IMR-90 (cell line): ENCODE results near the gene INTS3. TPM values are rescaled to one million over a fixed set of nuclear protein-coding genes. Genes with fewer than 3 reads are reported as not detected.

Experiments used
- ATAC-seq: fragments of 200-7000 bp; cut with Tn5 transposase; 2 replicates; pipeline ENCODE4 v1.9.1; 2020; ENCODE audit warnings: low read depth, mild to moderate bottlenecking, moderate library complexity
- BruUV-seq: library from RNA; stranded (reverse); fragments of 400-500 nt; replicated peaks from 2 replicates; lab custom pipeline; 2021; lab: Mats Ljungman, UMichigan
- CTCF ChIA-PET: fragments of 300-600 bp; formaldehyde crosslinking; extraction: SDS; loops from one replicate; lab custom pipeline; 2021; ENCODE audit warnings: antibody characterized with exemption; lab: Yijun Ruan, JAX
- POLR2A ChIA-PET: fragments of 300-600 bp; sonication (Branson Sonifier 250); formaldehyde crosslinking; loops from one replicate; lab custom pipeline; 2022; ENCODE audit warnings: antibody characterized with exemption; ENCODE audit not compliant: unreplicated experiment; lab: Charles Lee
- DNase-seq: peaks from one replicate; pipeline ENCODE4 v3.0.0; 2013
- H2AFZ ChIP-seq: replicated peaks from 2 replicates; pipeline ENCODE3; 2013; ENCODE audit warnings: low read length, mild to moderate bottlenecking; ENCODE audit not compliant: poor library complexity
- H2AK5ac ChIP-seq: 2 replicates; pipeline ENCODE4 v1.6.1; 2013; ENCODE audit warnings: low read depth, low read length, inconsistent platforms
- H2AK9ac ChIP-seq: replicated peaks from 2 replicates; pipeline ENCODE3; 2013; ENCODE audit warnings: mild to moderate bottlenecking, low read depth, low read length, moderate library complexity; ENCODE audit not compliant: poor library complexity
- H2BK120ac ChIP-seq: 2 replicates; pipeline ENCODE4 v1.6.1; 2013; ENCODE audit warnings: low read depth, low read length, inconsistent platforms
- H2BK15ac ChIP-seq: 3 replicates; pipeline ENCODE4 v1.6.1; 2013; ENCODE audit warnings: low read depth, low read length, inconsistent platforms
- H2BK20ac ChIP-seq: 2 replicates; pipeline ENCODE4 v1.6.1; 2013; ENCODE audit warnings: low read depth, mild to moderate bottlenecking, inconsistent platforms, low read length, moderate library complexity
- H2BK5ac ChIP-seq: 2 replicates; pipeline ENCODE4 v1.6.1; 2013; ENCODE audit warnings: mild to moderate bottlenecking, low read depth, low read length, inconsistent platforms; ENCODE audit not compliant: poor library complexity, severe bottlenecking
- H3K14ac ChIP-seq: replicated peaks from 2 replicates; pipeline ENCODE4 v1.6.1; 2013; ENCODE audit warnings: low read depth, low read length, inconsistent platforms
- H3K18ac ChIP-seq: 2 replicates; pipeline ENCODE4 v1.6.1; 2013; ENCODE audit warnings: low read depth, low read length, control low read depth
- H3K23ac ChIP-seq: 2 replicates; pipeline ENCODE4 v1.6.1; 2013; ENCODE audit warnings: low read depth, low read length, inconsistent platforms
- H3K27ac ChIP-seq: 2 replicates; pipeline ENCODE4 v1.5.1; 2013; ENCODE audit warnings: mild to moderate bottlenecking, control low read depth, low read length; ENCODE audit not compliant: insufficient read depth
- H3K27me3 ChIP-seq: 2 replicates; pipeline ENCODE4 v1.6.1; 2013; ENCODE audit warnings: low read length; ENCODE audit not compliant: control insufficient read depth, insufficient read depth
- H3K36me3 ChIP-seq: 2 replicates; pipeline ENCODE4 v1.6.1; 2013; ENCODE audit warnings: low read length, mixed read lengths; ENCODE audit not compliant: control insufficient read depth, insufficient read depth
- H3K4ac ChIP-seq: 2 replicates; pipeline ENCODE4 v1.6.1; 2013; ENCODE audit warnings: low read depth, low read length, inconsistent platforms
- H3K4me1 ChIP-seq: 2 replicates; pipeline ENCODE4 v1.6.1; 2013; ENCODE audit warnings: low read length, mixed read lengths; ENCODE audit not compliant: control insufficient read depth, insufficient read depth
- H3K4me2 ChIP-seq: 2 replicates; pipeline ENCODE4 v1.6.1; 2013; ENCODE audit warnings: low read depth, mild to moderate bottlenecking, control low read depth, low read length, moderate library complexity
- H3K4me3 ChIP-seq: 2 replicates; pipeline ENCODE4 v1.5.1; 2013; ENCODE audit warnings: low read depth, mild to moderate bottlenecking, control low read depth, low read length, moderate library complexity; ENCODE audit not compliant: insufficient read depth
- H3K56ac ChIP-seq: 2 replicates; pipeline ENCODE4 v1.6.1; 2013; ENCODE audit warnings: low read length, inconsistent platforms; ENCODE audit not compliant: insufficient read depth; ENCODE audit errors: extremely low read depth
- H3K79me1 ChIP-seq, 2 experiments: 2 replicates each; pipeline ENCODE4 v1.6.1; 2013; ENCODE audit warnings: low read length in 2 of 2, inconsistent platforms in 1 of 2, low read depth in 1 of 2
- H3K9ac ChIP-seq: 2 replicates; pipeline ENCODE4 v1.6.1; 2013; ENCODE audit warnings: low read depth, low read length, control low read depth
- H3K9me1 ChIP-seq: 2 replicates; pipeline ENCODE4 v1.6.1; 2013; ENCODE audit warnings: low read length, inconsistent platforms; ENCODE audit not compliant: insufficient read depth
- H3K9me3 ChIP-seq: 2 replicates; pipeline ENCODE4 v1.6.1; 2013; ENCODE audit warnings: low read length; ENCODE audit not compliant: control insufficient read depth, insufficient read depth
- H4K20me1 ChIP-seq: 2 replicates; pipeline ENCODE4 v1.6.1; 2013; ENCODE audit warnings: low read length, inconsistent platforms; ENCODE audit not compliant: insufficient read depth
- H4K5ac ChIP-seq: 2 replicates; pipeline ENCODE4 v1.6.1; 2013; ENCODE audit warnings: mild to moderate bottlenecking, low read depth, low read length, control low read depth
- H4K8ac ChIP-seq, 2 experiments: 2 replicates each; pipeline ENCODE4 v1.6.1; 2013; ENCODE audit warnings: low read depth in 2 of 2, low read length in 2 of 2, control low read depth in 1 of 2, inconsistent platforms in 1 of 2
- H4K91ac ChIP-seq: 2 replicates; pipeline ENCODE4 v1.6.1; 2013; ENCODE audit warnings: low read depth, low read length, inconsistent platforms; ENCODE audit not compliant: insufficient read depth
- RCOR1 ChIP-seq: IDR thresholded peaks from 2 replicates; pipeline ENCODE4 v1.6.1; 2012; ENCODE audit warnings: mild to moderate bottlenecking, low read length, improper control_type of control experiment; ENCODE audit not compliant: insufficient replicate concordance
- RFX5 ChIP-seq: IDR thresholded peaks from 2 replicates; pipeline ENCODE4 v1.8.0; 2012; ENCODE audit warnings: low read depth, mild to moderate bottlenecking, low read length, moderate library complexity
- WGBS, 2 experiments: methylation state at CpG; one replicate each; pipeline versions ENCODE4 v1.1.5 to v1.1.7; 2013; ENCODE audit warnings: missing lambda C conversion rate in 2 of 2; ENCODE audit not compliant: insufficient read length in 1 of 2; ENCODE audit errors: extremely low coverage in 2 of 2; 5-methylcytosine and 5-hydroxymethylcytosine counted together
- dilution Hi-C: fragments of 300-500 bp; cut with HindIII; formaldehyde crosslinking; loops from one replicate; pipeline ENCODE4 v1.14.3; 2018; ENCODE audit warnings: low sequenced_read_pairs; ENCODE audit not compliant: unreplicated experiment
- in situ Hi-C: fragments of 300-500 bp; cut with MboI; formaldehyde crosslinking; loops from 3 replicates; pipeline ENCODE4 v1.14.3; 2019; ENCODE audit warnings: low sequenced_read_pairs, inconsistent platforms, mixed read lengths
- intact Hi-C: fragments of 100-400 bp; cut with micrococcal nuclease; formaldehyde crosslinking; loops from 2 replicates; pipeline ENCODE4 v1.10.0; 2022
- polyA plus RNA-seq, 3 experiments: library from polyadenylated mRNA; depleted of rRNA; stranded (reverse); fragments of >200 nt; gene quantifications; 2 replicates each; pipeline ENCODE4 v1.2.3, GENCODE V29; 2012; ENCODE audit warnings: low replicate concordance in 1 of 3
- total RNA-seq: library from RNA; depleted of rRNA; stranded (reverse); fragments of >200 nt; gene quantifications from 2 replicates; pipeline ENCODE4 v1.2.3, GENCODE V29; 2012

The INTS3 gene
- total and polyA plus RNA-seq, 2 of the 4 experiments (the other 2 are of a cell fraction), result 33.5 to 59.4 TPM

- H2BK5ac ChIP-seq, result no peak overlapping the region
- H3K4ac ChIP-seq, result no peak overlapping the region
- H3K23ac ChIP-seq, result no peak overlapping the region
- BruUV-seq, result no TSS peak
- H3K27me3 ChIP-seq, result no peaks in the 10 kb centered on the region
- 73% methylated on average over 7 of the region's 17 CpGs; no CpG with 5 or more reads in 1 of the 2 experiments for WGBS, 2 experiments
- TF ChIP-seq RCOR1, result no peak
- no peak for TF ChIP-seq RFX5
- no peak overlapping the region for H2AFZ ChIP-seq
- DNase-seq (no peak), ATAC-seq (no peak)
- H3K4me2 ChIP-seq, result no peak overlapping the region
- no peak overlapping the region for H2BK120ac ChIP-seq
- H3K9me1 ChIP-seq, result no peaks in the 10 kb centered on the region; the same call in 1 of the 2 replicates
- no peaks in the 10 kb centered on the region for H4K20me1 ChIP-seq
- H4K5ac ChIP-seq, result no peak overlapping the region
- in situ Hi-C loops, result no loop called here
- no peak overlapping the region for H2AK9ac ChIP-seq
- no peak overlapping the region for H3K27ac ChIP-seq
- no peak overlapping the region for H3K9ac ChIP-seq
- intact Hi-C loops, result no loop called here
- no peak overlapping the region for H3K14ac ChIP-seq
- peaks cover 8% of the 10 kb centered on the region; the same call in 1 of the 2 replicates for H3K4me1 ChIP-seq
- no peaks in the 10 kb centered on the region for H3K9me3 ChIP-seq
- no peak overlapping the region for H3K56ac ChIP-seq
- no peak overlapping the region for H3K4me3 ChIP-seq
- H2BK20ac ChIP-seq, result no peak overlapping the region
- no peak overlapping the region for H4K91ac ChIP-seq
- H2AK5ac ChIP-seq, result no peak overlapping the region
- H3K18ac ChIP-seq, result no peak overlapping the region
- H3K79me1 ChIP-seq, result peaks cover 3 to 8% of the 10 kb centered on the region in 2 experiments; a peak in 1 of 4 replicates
- dilution Hi-C loops, result no loop called here
- no peak overlapping the region for H2BK15ac ChIP-seq
- H4K8ac ChIP-seq, result no peak overlapping the region
- CTCF ChIA-PET, result no interaction called here
- POLR2A ChIA-PET, result no interaction called here
- no peaks in the 10 kb centered on the region for H3K36me3 ChIP-seq
Measured at GRCh38 chr1:153779781-153780541, 52.1 kb downstream of the INTS3 start.
